OCI-LY7 (cell line): ENCODE measurements around the gene HS1BP3. TPM values are rescaled to one million over a fixed set of nuclear protein-coding genes. Genes with fewer than 3 reads are reported as not detected.

Experiments
- BruUV-seq: library from RNA; stranded (reverse); fragments of 400-500 nt; replicated peaks from 2 replicates; lab custom pipeline; 2021; lab: Mats Ljungman, UMichigan
- CTCF ChIA-PET: fragments of 300-600 bp; sonication (Branson Sonifier 250); formaldehyde crosslinking; loops from one replicate; lab custom pipeline; 2022; ENCODE audit warnings: antibody characterized with exemption; ENCODE audit not compliant: unreplicated experiment; lab: Charles Lee
- POLR2A ChIA-PET: fragments of 300-600 bp; sonication (Branson Sonifier 250); formaldehyde crosslinking; loops from one replicate; lab custom pipeline; 2022; ENCODE audit warnings: antibody characterized with exemption; lab: Charles Lee
- DNase-seq: peaks from one replicate; pipeline ENCODE4 v3.0.0-alpha.2; 2015; ENCODE audit warnings: low spot score
- H2AFZ ChIP-seq: fragments of 200-600 bp; sonication (generic), shearing (Covaris generic); 2 replicates; pipeline ENCODE4 v1.6.1; 2014; ENCODE audit warnings: mild to moderate bottlenecking, antibody characterized with exemption, low read length, moderate library complexity
- H3K27ac ChIP-seq: fragments of 200-600 bp; sonication (generic); 2 replicates; pipeline ENCODE4 v1.5.1; 2014; ENCODE audit warnings: mixed run types, low read depth, mild to moderate bottlenecking, moderate library complexity, low read length, inconsistent platforms; ENCODE audit not compliant: poor library complexity, severe bottlenecking
- H3K36me3 ChIP-seq: fragments of 200-600 bp; sonication (generic); 2 replicates; pipeline ENCODE4 v1.6.1; 2014; ENCODE audit warnings: mild to moderate bottlenecking, antibody characterized with exemption, low read length, moderate library complexity, mixed read lengths; ENCODE audit not compliant: insufficient read depth
- H3K4me1 ChIP-seq: fragments of 200-600 bp; sonication (generic); 2 replicates; pipeline ENCODE4 v1.5.1; 2014; ENCODE audit warnings: mild to moderate bottlenecking, low read length; ENCODE audit not compliant: insufficient read depth, poor library complexity, severe bottlenecking
- H3K4me2 ChIP-seq: fragments of 200-600 bp; sonication (generic); 2 replicates; pipeline ENCODE4 v1.6.1; 2014; ENCODE audit warnings: mild to moderate bottlenecking, low read length
- H3K4me3 ChIP-seq: fragments of 200-600 bp; sonication (generic); 2 replicates; pipeline ENCODE4 v1.5.1; 2014; ENCODE audit warnings: mild to moderate bottlenecking, low read depth, low read length; ENCODE audit not compliant: poor library complexity, severe bottlenecking
- H3K79me2 ChIP-seq: fragments of 200-600 bp; sonication (generic); 2 replicates; pipeline ENCODE4 v1.6.1; 2016; ENCODE audit warnings: low read depth, mild to moderate bottlenecking, low read length, moderate library complexity, mixed read lengths; ENCODE audit not compliant: insufficient read depth
- H3K9me2 ChIP-seq: fragments of 200-600 bp; sonication (generic); 2 replicates; pipeline ENCODE4 v1.6.1; 2016; ENCODE audit warnings: mild to moderate bottlenecking, low read length, mixed read lengths; ENCODE audit not compliant: insufficient read depth
- H3K9me3 ChIP-seq: fragments of 200-600 bp; sonication (generic); 2 replicates; pipeline ENCODE4 v1.6.1; 2014; ENCODE audit warnings: mild to moderate bottlenecking, mixed run types, low read length, mixed read lengths
- H4K20me1 ChIP-seq: fragments of 200-600 bp; sonication (generic); 2 replicates; pipeline ENCODE4 v1.6.1; 2014; ENCODE audit warnings: mild to moderate bottlenecking, antibody characterized with exemption, low read length, moderate library complexity, mixed read lengths; ENCODE audit not compliant: insufficient read depth
- EZH2phosphoT487 ChIP-seq: fragments of 200-600 bp; sonication (generic); IDR thresholded peaks from 2 replicates; pipeline ENCODE4 v1.6.1; 2018; ENCODE audit warnings: low read depth, borderline replicate concordance, mild to moderate bottlenecking, mixed run types, antibody characterized with exemption, low read length, moderate library complexity, mixed read lengths
- intact Hi-C: fragments of 100-400 bp; cut with micrococcal nuclease; formaldehyde crosslinking; loops from one replicate; pipeline ENCODE4 v1.10.0; 2022; ENCODE audit not compliant: unreplicated experiment
- total RNA-seq, 2 experiments: library from RNA; depleted of rRNA in 1 of 2; stranded (reverse); fragments of >200 nt in 1 of 2; shearing (Covaris generic) in 1 of 2; gene quantifications; 2 replicates each; pipeline ENCODE4 v1.2.3, GENCODE V29; 2014 to 2022
- TF ChIP-seq, protein P1 (sequence below): fragments of 200-600 bp; sonication (generic); conservative IDR thresholded peaks from 2 replicates; pipeline ENCODE4 v1.5.1; 2014; ENCODE audit warnings: mild to moderate bottlenecking, antibody characterized with exemption, low read length, moderate library complexity, mixed read lengths

Gene HS1BP3
- total RNA-seq, 2 experiments from 2014 or later = 10.6 to 15.2 TPM

DNA sequence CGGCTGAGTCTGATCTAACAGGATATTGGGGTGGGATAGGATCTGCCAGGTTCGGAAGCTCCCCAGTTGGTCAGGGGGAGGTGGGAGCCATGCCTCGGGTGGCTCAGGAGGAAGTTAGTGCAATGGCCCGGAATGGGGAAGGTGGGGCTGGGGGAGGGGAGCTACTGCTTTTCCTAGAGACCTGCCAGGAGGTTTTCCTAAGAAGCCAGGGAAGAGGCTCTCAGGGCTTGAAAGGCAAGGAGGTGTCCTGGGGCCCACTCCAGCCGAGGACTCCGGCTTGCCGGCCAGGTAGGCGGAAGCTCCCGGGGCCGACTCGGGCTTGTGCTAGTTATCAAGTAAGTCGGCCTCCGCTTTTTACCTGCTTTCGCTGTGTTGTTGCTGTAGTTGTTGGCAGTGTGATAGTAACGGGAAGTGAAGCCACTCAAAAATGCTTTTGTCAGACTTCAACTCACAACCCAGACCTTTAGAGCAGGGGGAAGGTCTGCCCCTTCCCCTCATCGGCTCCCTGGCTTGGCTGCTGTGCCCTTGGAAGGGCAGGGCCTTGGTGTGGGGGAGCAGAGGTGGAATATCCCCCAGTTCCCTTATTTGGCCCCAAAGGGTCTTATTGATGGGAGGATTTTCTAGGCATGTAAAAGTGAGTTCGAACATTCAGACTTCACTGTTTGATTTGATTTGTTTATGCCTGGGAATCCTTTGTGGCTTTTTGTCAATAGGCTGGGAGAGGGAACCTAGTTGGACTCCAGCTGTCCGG is 21.5 kb upstream of the HS1BP3 start:
- H3K27ac ChIP-seq = no peak overlapping the region
- H3K36me3 ChIP-seq = no peaks in the 10 kb centered on the region
- POLR2A ChIA-PET = interaction anchor here (0.5 to 1.5 kb wide), 4 partner anchors 91 to 333 kb away, joined by 3 to 5 read pairs (median 4); no protein-coding TSS in a partner anchor
- TF ChIP-seq EZH2phosphoT487 = no peak
- TF ChIP-seq, protein P1, sequence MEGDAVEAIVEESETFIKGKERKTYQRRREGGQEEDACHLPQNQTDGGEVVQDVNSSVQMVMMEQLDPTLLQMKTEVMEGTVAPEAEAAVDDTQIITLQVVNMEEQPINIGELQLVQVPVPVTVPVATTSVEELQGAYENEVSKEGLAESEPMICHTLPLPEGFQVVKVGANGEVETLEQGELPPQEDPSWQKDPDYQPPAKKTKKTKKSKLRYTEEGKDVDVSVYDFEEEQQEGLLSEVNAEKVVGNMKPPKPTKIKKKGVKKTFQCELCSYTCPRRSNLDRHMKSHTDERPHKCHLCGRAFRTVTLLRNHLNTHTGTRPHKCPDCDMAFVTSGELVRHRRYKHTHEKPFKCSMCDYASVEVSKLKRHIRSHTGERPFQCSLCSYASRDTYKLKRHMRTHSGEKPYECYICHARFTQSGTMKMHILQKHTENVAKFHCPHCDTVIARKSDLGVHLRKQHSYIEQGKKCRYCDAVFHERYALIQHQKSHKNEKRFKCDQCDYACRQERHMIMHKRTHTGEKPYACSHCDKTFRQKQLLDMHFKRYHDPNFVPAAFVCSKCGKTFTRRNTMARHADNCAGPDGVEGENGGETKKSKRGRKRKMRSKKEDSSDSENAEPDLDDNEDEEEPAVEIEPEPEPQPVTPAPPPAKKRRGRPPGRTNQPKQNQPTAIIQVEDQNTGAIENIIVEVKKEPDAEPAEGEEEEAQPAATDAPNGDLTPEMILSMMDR = no peak
- no peak overlapping the region for H2AFZ ChIP-seq
- no peak overlapping the region for H3K4me3 ChIP-seq
- no peak overlapping the region for H3K4me2 ChIP-seq
- H3K9me2 ChIP-seq = no peaks in the 10 kb centered on the region
- intact Hi-C loops = no loop called here
- CTCF ChIA-PET = interaction anchor here (0.6 kb wide), 1 partner anchor 25 kb away, joined by 8 read pairs; no protein-coding TSS in a partner anchor
- peaks cover 25% of the 10 kb centered on the region for H3K4me1 ChIP-seq
- no peak for DNase-seq
- BruUV-seq = no TSS peak
- no peaks in the 10 kb centered on the region for H3K9me3 ChIP-seq
- H4K20me1 ChIP-seq = no peaks in the 10 kb centered on the region
- H3K79me2 ChIP-seq = no peaks in the 10 kb centered on the region

DNA sequence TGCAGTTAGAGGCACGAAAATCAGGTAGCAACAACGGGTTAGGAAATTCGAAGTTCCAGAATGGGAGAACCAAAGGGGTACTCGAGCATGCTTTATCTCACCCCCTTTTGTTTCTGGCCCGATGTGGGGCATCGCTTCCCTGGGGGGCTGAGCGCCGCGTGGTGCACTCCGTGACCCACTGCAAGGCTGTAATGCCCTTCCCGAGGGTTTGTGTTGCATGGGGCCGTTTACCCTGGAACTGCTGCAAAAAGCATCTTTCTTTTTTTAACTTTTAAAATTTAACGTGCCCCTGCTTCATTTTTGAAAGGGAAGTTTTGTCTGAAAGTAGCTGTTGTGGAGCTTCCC is 20.8 kb upstream of the HS1BP3 start:
- no peaks in the 10 kb centered on the region for H4K20me1 ChIP-seq
- BruUV-seq = no TSS peak
- H3K79me2 ChIP-seq = no peaks in the 10 kb centered on the region
- H3K36me3 ChIP-seq = no peaks in the 10 kb centered on the region
- no peak overlapping the region for H3K4me3 ChIP-seq
- ChIA-PET POLR2A (interaction anchor here (0.5 to 0.7 kb wide), 3 partner anchors 91 to 334 kb away, joined by 3 to 5 read pairs (median 4); no protein-coding TSS in a partner anchor), CTCF (interaction anchor here (0.6 kb wide), 1 partner anchor 25 kb away, joined by 8 read pairs; no protein-coding TSS in a partner anchor)
- H2AFZ ChIP-seq = no peak overlapping the region
- no peaks in the 10 kb centered on the region for H3K9me2 ChIP-seq
- H3K27ac ChIP-seq = no peak overlapping the region
- intact Hi-C loops = no loop called here
- no peak for DNase-seq
- no peaks in the 10 kb centered on the region for H3K9me3 ChIP-seq
- peaks cover 19% of the 10 kb centered on the region for H3K4me1 ChIP-seq
- TF ChIP-seq EZH2phosphoT487 = no peak
- no peak overlapping the region for H3K4me2 ChIP-seq

DNA sequence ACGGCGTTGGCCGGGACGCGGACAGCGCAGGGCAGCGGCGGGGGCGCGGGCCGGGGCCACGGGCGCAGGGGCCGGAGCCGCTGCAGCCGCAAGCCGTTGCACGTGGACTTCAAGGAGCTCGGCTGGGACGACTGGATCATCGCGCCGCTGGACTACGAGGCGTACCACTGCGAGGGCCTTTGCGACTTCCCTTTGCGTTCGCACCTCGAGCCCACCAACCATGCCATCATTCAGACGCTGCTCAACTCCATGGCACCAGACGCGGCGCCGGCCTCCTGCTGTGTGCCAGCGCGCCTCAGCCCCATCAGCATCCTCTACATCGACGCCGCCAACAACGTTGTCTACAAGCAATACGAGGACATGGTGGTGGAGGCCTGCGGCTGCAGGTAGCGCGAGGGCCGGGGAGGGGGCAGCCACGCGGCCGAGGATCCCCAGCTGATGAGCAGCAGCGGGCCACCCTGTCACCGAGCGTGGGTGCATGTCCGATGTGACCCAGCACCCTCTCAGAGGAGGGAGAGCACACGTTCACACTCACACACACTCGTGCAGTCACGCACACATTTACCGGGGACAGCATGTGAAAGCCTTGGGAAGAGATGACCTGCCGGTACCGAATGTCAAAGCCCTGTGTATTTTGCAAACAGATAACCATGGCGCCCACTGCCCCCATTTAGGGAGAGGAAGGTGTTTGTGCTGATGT is 20.3 kb upstream of the HS1BP3 start:
- no peak overlapping the region for H3K4me3 ChIP-seq
- ChIA-PET CTCF (no interaction called here), POLR2A (interaction anchor here (0.7 kb wide), 1 partner anchor 288 kb away, joined by 4 read pairs; no protein-coding TSS in a partner anchor)
- no peaks in the 10 kb centered on the region for H3K9me2 ChIP-seq
- no TSS peak for BruUV-seq
- no peaks in the 10 kb centered on the region for H3K79me2 ChIP-seq
- no peak overlapping the region for H3K4me2 ChIP-seq
- no peak for DNase-seq
- H3K27ac ChIP-seq = no peak overlapping the region
- no peaks in the 10 kb centered on the region for H3K36me3 ChIP-seq
- no peak overlapping the region for H2AFZ ChIP-seq
- peaks cover 14% of the 10 kb centered on the region for H3K4me1 ChIP-seq
- intact Hi-C loops = no loop called here
- no peaks in the 10 kb centered on the region for H4K20me1 ChIP-seq
- H3K9me3 ChIP-seq = no peaks in the 10 kb centered on the region
- TF ChIP-seq, protein P1 = no peak
- no peak for TF ChIP-seq EZH2phosphoT487
